ENCODE results near the gene ZFAND5.

GRCh38 chr9:72309364-72310133 lies 55.5 kb downstream of the ZFAND5 start:
- TF ChIP-seq CTCF (IDR thresholded peaks at IDR 0.05) (no peak), POLR2A (IDR thresholded peaks at IDR 0.05) (no peak)
